Neuronal stem cell (in vitro differentiated cells): Measurements from ENCODE around the gene RNF6.
A peak's percentile ranks its signal among the peaks of the same experiment; 100 is the strongest.

ENCODE experiments used
- DNase-seq: peaks from one replicate; pipeline ENCODE4 v3.0.0-alpha.2; 2013; ENCODE audit warnings: low spot score
- H2AFZ ChIP-seq: one replicate; pipeline ENCODE4 v1.6.1; 2013; ENCODE audit warnings: mild to moderate bottlenecking, low read length, inconsistent platforms
- H2AK5ac ChIP-seq: 2 replicates; pipeline ENCODE4 v1.6.1; 2013; ENCODE audit warnings: low read depth, mild to moderate bottlenecking, inconsistent platforms, low read length, moderate library complexity, mixed read lengths
- H2BK120ac ChIP-seq: 2 replicates; pipeline ENCODE4 v1.6.1; 2013; ENCODE audit warnings: low read depth, mild to moderate bottlenecking, inconsistent platforms, low read length, moderate library complexity, mixed read lengths
- H2BK12ac ChIP-seq: one replicate; pipeline ENCODE4 v1.6.1; 2013; ENCODE audit warnings: low read length, inconsistent platforms
- H2BK15ac ChIP-seq: 2 replicates; pipeline ENCODE4 v1.6.1; 2013; ENCODE audit warnings: mild to moderate bottlenecking, low read length, inconsistent platforms, mixed read lengths
- H2BK5ac ChIP-seq: one replicate; pipeline ENCODE4 v1.6.1; 2013; ENCODE audit warnings: inconsistent platforms, mild to moderate bottlenecking, low read length, moderate library complexity
- H3K14ac ChIP-seq: one replicate; pipeline ENCODE4 v1.6.1; 2013; ENCODE audit warnings: low read length, inconsistent platforms
- H3K18ac ChIP-seq: 2 replicates; pipeline ENCODE4 v1.6.1; 2013; ENCODE audit warnings: low read length, inconsistent platforms
- H3K23ac ChIP-seq: 2 replicates; pipeline ENCODE4 v1.6.1; 2013; ENCODE audit warnings: low read depth, mild to moderate bottlenecking, mixed read lengths, low read length, inconsistent platforms; ENCODE audit not compliant: poor library complexity
- H3K27ac ChIP-seq: replicated peaks from 3 replicates; pipeline ENCODE4 v1.5.1; 2013; ENCODE audit warnings: low read length, inconsistent platforms
- H3K27me3 ChIP-seq, 3 experiments: 2 replicates each; pipeline ENCODE4 v1.6.1; 2013; ENCODE audit warnings: low read length in 3 of 3, mild to moderate bottlenecking in 2 of 3, inconsistent platforms in 1 of 3, low read depth in 1 of 3, mixed read lengths in 1 of 3, moderate library complexity in 1 of 3; ENCODE audit not compliant: control insufficient read depth in 3 of 3, insufficient read depth in 3 of 3
- H3K36me3 ChIP-seq, 2 donors: replicated peaks in 1 of 2; 2 replicates each; pipeline ENCODE4 v1.6.1; 2013; ENCODE audit warnings: low read length in 2 of 2; ENCODE audit not compliant: control insufficient read depth in 2 of 2, insufficient read depth in 2 of 2
- H3K4ac ChIP-seq: 2 replicates; pipeline ENCODE4 v1.6.1; 2013; ENCODE audit warnings: inconsistent platforms, mild to moderate bottlenecking, low read length, moderate library complexity
- H3K4me1 ChIP-seq, 2 donors: 1 replicate in 1 of 2; 2 replicates in 1 of 2; pipeline ENCODE4 v1.6.1; 2013; ENCODE audit warnings: low read length in 2 of 2, low read depth in 1 of 2; ENCODE audit not compliant: control insufficient read depth in 2 of 2, insufficient read depth in 1 of 2
- H3K4me2 ChIP-seq: one replicate; pipeline ENCODE4 v1.6.1; 2013; ENCODE audit warnings: mild to moderate bottlenecking, low read length, inconsistent platforms; ENCODE audit not compliant: insufficient read depth, poor library complexity, severe bottlenecking
- H3K4me3 ChIP-seq, 2 donors: 2 replicates each; pipeline ENCODE4 v1.5.1; 2013; ENCODE audit warnings: low read length in 2 of 2, mild to moderate bottlenecking in 2 of 2, inconsistent platforms in 1 of 2, moderate library complexity in 1 of 2
- H3K79me1 ChIP-seq: one replicate; pipeline ENCODE4 v1.6.1; 2013; ENCODE audit warnings: low read depth, mild to moderate bottlenecking, inconsistent platforms, low read length, moderate library complexity
- H3K9ac ChIP-seq: one replicate; pipeline ENCODE4 v1.6.1; 2013; ENCODE audit warnings: mild to moderate bottlenecking, low read depth, low read length, inconsistent platforms; ENCODE audit not compliant: poor library complexity
- H3K9me3 ChIP-seq, 2 donors: replicated peaks in 1 of 2; 2 replicates each; pipeline versions ENCODE3 to v1.6.1; 2013; ENCODE audit warnings: low read length in 2 of 2, mild to moderate bottlenecking in 2 of 2, inconsistent platforms in 1 of 2, low read depth in 1 of 2, mixed read lengths in 1 of 2, moderate library complexity in 1 of 2; ENCODE audit not compliant: control insufficient read depth in 2 of 2, insufficient read depth in 1 of 2
- H4K8ac ChIP-seq: one replicate; pipeline ENCODE4 v1.6.1; 2013; ENCODE audit warnings: low read depth, mild to moderate bottlenecking, inconsistent platforms, low read length, moderate library complexity
- H4K91ac ChIP-seq: one replicate; pipeline ENCODE4 v1.6.1; 2013; ENCODE audit warnings: low read length, low read depth, mild to moderate bottlenecking, inconsistent platforms; ENCODE audit not compliant: poor library complexity
- WGBS, 2 donors: extraction: QIAGEN DNeasy Blood & Tissue Kit; methylation state at CpG; one replicate each; pipeline ENCODE4 v1.1.7; 2013; ENCODE audit warnings: missing lambda C conversion rate in 2 of 2, mixed read lengths in 1 of 2; ENCODE audit not compliant: insufficient read length in 2 of 2, insufficient replicate concordance in 1 of 2; ENCODE audit errors: extremely low coverage in 2 of 2; 5-methylcytosine and 5-hydroxymethylcytosine counted together

The RNF6 gene

DNA sequence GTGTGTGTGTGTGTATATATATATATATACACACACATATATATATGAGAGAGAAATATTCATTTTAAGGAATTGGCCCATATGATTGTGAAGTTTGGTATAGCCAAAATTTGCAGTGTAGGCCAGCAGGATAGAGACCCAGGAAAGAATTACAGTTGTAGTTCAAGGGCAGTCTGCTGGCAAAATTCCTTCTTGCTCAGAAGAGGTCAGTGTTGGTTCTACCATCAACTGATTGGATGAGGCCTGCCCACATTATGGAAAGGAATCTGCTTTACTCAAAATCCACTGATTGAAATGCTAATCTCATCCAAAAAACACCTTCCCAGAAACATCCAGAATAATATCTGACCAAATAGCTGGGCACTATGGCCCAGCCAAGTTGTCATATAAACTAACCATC is 24.0 kb downstream of the RNF6 start:
- Histone ChIP-seq H4K8ac (no peak overlapping the region), H4K91ac (no peak overlapping the region), H3K4ac (no peak overlapping the region), H2BK12ac (no peak overlapping the region), H3K9me3 (no peaks in the 10 kb centered on the region), H3K79me1 (no peaks in the 10 kb centered on the region), H3K4me3 (no peak overlapping the region), H3K4me1 (no peaks in the 10 kb centered on the region), H3K36me3 (no peaks in the 10 kb centered on the region), H2BK15ac (no peak overlapping the region), H3K23ac (no peak overlapping the region), H3K14ac (no peak overlapping the region), H3K9ac (no peak overlapping the region), H3K18ac (no peak overlapping the region), H3K27ac (no peak overlapping the region), H2BK5ac (no peak overlapping the region), H3K4me2 (no peak overlapping the region), H2AK5ac (no peak overlapping the region), H2AFZ (no peak overlapping the region), H3K27me3 (no peaks in the 10 kb centered on the region), H2BK120ac (no peak overlapping the region)
- DNase-seq: no peak

DNA sequence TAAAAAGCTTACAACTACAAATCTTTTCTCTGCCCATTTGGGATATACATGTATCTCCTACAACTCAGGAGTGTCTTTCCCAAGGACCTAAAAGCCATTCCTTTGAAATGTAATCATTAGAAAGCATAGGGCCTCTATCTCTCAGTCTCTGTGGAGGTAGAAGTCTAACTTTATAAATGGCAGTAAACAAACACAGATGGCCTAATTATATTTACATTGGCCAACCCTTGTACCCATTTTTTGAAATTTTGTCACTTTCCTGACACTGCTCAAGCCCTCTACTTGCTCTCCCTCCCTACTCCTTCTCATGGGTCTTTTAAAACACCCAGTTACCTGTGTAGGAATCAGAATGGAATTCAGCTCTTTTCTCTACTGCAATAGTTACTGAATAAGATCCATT is 24.8 kb downstream of the RNF6 start:
- no peak overlapping the region for H2BK15ac ChIP-seq
- no peak overlapping the region for H3K4ac ChIP-seq
- H4K8ac ChIP-seq: no peak overlapping the region
- H3K9me3 ChIP-seq: no peaks in the 10 kb centered on the region
- no peaks in the 10 kb centered on the region for H3K4me1 ChIP-seq
- no peak overlapping the region for H2AK5ac ChIP-seq
- no peak overlapping the region for H2BK5ac ChIP-seq
- H3K14ac ChIP-seq: no peak overlapping the region
- no peak overlapping the region for H2AFZ ChIP-seq
- no peaks in the 10 kb centered on the region for H3K36me3 ChIP-seq
- H2BK120ac ChIP-seq: no peak overlapping the region
- no peak overlapping the region for H3K4me3 ChIP-seq
- no peak overlapping the region for H3K4me2 ChIP-seq
- H2BK12ac ChIP-seq: no peak overlapping the region
- H3K18ac ChIP-seq: no peak overlapping the region
- no peak overlapping the region for H3K27ac ChIP-seq
- no peak for DNase-seq
- H3K79me1 ChIP-seq: no peaks in the 10 kb centered on the region
- H4K91ac ChIP-seq: no peak overlapping the region
- H3K9ac ChIP-seq: no peak overlapping the region
- H3K27me3 ChIP-seq: no peaks in the 10 kb centered on the region
- no peak overlapping the region for H3K23ac ChIP-seq

- Histone ChIP-seq H3K18ac (no peak overlapping the region), H3K4me3 (peak overlapping the region in 1 of 2 donors; percentile 24), H3K27me3 (no peaks in the 10 kb centered on the region), H2BK12ac (no peak overlapping the region), H3K4me1 (no peaks in the 10 kb centered on the region), H3K79me1 (no peaks in the 10 kb centered on the region), H2BK5ac (no peak overlapping the region), H3K9ac (no peak overlapping the region), H3K9me3 (no peaks in the 10 kb centered on the region), H3K27ac (no peak overlapping the region), H3K23ac (no peak overlapping the region), H2BK15ac (no peak overlapping the region), H3K4me2 (no peak overlapping the region), H3K4ac (no peak overlapping the region), H2BK120ac (no peak overlapping the region), H4K91ac (no peak overlapping the region), H2AFZ (peak overlapping the region; percentile 11), H4K8ac (no peak overlapping the region), H3K14ac (no peak overlapping the region), H3K36me3 (no peaks in the 10 kb centered on the region), H2AK5ac (peak overlapping the region; percentile 72)
- no CpG with 5 or more reads among the region's 22 CpGs for WGBS, 2 donors
- DNase-seq: no peak
Measured at GRCh38 chr13:26186995-26187394, 35.1 kb downstream of the RNF6 start.

DNA sequence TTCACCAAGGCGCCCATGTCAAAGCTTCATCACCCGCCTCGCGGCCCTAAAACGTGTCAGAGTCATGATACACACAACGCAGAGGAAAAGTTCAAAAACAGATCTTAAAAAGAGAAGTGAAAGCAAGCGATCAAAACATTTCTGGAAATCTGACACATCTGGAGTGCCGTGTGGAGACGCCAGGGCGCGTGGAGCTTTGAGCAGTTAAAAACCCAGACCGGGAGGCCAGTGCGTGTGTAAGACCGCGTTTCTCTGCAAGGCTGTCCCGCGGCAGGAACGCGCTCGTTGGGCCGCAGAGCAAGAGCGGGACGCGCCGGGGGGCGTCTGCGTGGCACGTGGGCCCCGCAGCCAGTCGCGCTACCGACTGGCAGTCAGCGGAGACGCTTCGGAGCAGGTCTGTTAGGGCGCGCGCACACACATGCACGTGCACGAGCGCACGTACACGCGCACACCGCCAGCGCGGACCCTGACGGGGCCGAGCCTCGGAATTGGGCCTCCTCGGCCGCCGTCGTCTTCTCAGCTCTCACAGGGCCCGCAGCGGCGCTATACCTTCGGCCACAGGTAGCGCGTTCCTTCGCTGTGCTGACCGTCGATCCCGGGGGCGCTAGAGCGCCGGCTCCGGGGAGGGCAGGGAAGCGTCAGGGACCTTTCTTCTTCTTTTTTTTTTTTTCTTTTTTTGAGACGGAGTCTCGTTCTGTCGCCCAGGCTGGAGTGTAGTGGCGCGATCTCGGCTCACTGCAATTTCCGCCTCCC is 35.8 kb downstream of the RNF6 start:
- H2AFZ ChIP-seq: peak overlapping the region; percentile 86
- H4K91ac ChIP-seq: no peak overlapping the region
- no peak overlapping the region for H2BK5ac ChIP-seq
- DNase-seq: peak; percentile 84
- no peaks in the 10 kb centered on the region for H3K27me3 ChIP-seq
- no peak overlapping the region for H3K4ac ChIP-seq
- peak overlapping the region; percentile 90 for H3K9ac ChIP-seq
- peak overlapping the region; percentile 92 for H3K18ac ChIP-seq
- no CpG with 5 or more reads among the region's 76 CpGs for WGBS, 2 donors
- no peak overlapping the region for H2BK12ac ChIP-seq
- no peak overlapping the region for H3K27ac ChIP-seq
- H3K36me3 ChIP-seq: no peaks in the 10 kb centered on the region
- H3K4me1 ChIP-seq: no peaks in the 10 kb centered on the region
- no peaks in the 10 kb centered on the region for H3K79me1 ChIP-seq
- peak overlapping the region; percentile 26 for H4K8ac ChIP-seq
- no peak overlapping the region for H2BK15ac ChIP-seq
- no peaks in the 10 kb centered on the region for H3K9me3 ChIP-seq
- H3K4me2 ChIP-seq: peak overlapping the region; percentile 62
- H3K23ac ChIP-seq: peak overlapping the region; percentile 52
- no peak overlapping the region for H2BK120ac ChIP-seq
- H3K14ac ChIP-seq: no peak overlapping the region
- H2AK5ac ChIP-seq: no peak overlapping the region
- peak overlapping the region; percentile 36 to 78 for H3K4me3 ChIP-seq
